H1 (cell line): ENCODE measurements around the gene APC2. TPM values are rescaled to one million over a fixed set of nuclear protein-coding genes. Genes with fewer than 3 reads are reported as not detected.

Experiments
- CTCF ChIA-PET: fragments of 300-600 bp; sonication (Branson Sonifier 250); formaldehyde crosslinking; loops from one replicate; lab custom pipeline; 2021; ENCODE audit not compliant: partially characterized antibody; lab: Charles Lee
- POLR2A ChIA-PET: fragments of 300-600 bp; sonication (Branson Sonifier 250); formaldehyde crosslinking; loops from one replicate; lab custom pipeline; 2021; ENCODE audit warnings: inconsistent platforms; ENCODE audit not compliant: partially characterized antibody; lab: Charles Lee
- DNase-seq, 2 experiments: peaks; one replicate each; pipeline versions ENCODE4 v3.0.0 to v3.0.0-alpha.2; 2010 to 2022; ENCODE audit warnings: low spot score in 2 of 2, low read depth in 1 of 2, mixed read lengths in 1 of 2
- FAIRE-seq: peaks from 2 replicates; lab custom pipeline; 2011; peaks lifted over from hg19 to GRCh38; lab: Jason Lieb, UNC
- H2AFZ ChIP-seq: 2 replicates; pipeline ENCODE4 v1.8.1; 2012; ENCODE audit warnings: low read length, inconsistent platforms
- H2AK5ac ChIP-seq: 2 replicates; pipeline ENCODE4 v1.6.1; 2013; ENCODE audit warnings: low read depth, low read length
- H2BK120ac ChIP-seq: replicated peaks from 2 replicates; pipeline ENCODE3; 2013; ENCODE audit warnings: low read depth, low read length, inconsistent platforms
- H2BK12ac ChIP-seq: 2 replicates; pipeline ENCODE4 v1.6.1; 2013; ENCODE audit warnings: low read depth, low read length
- H2BK15ac ChIP-seq: 2 replicates; pipeline ENCODE4 v1.6.1; 2013; ENCODE audit warnings: low read length
- H2BK20ac ChIP-seq: 2 replicates; pipeline ENCODE4 v1.6.1; 2013; ENCODE audit warnings: low read length
- H2BK5ac ChIP-seq: 2 replicates; pipeline ENCODE4 v1.6.1; 2013; ENCODE audit warnings: low read depth, low read length
- H3K14ac ChIP-seq: 2 replicates; pipeline ENCODE4 v1.6.1; 2013; ENCODE audit warnings: inconsistent platforms; ENCODE audit not compliant: insufficient read length
- H3K18ac ChIP-seq: 2 replicates; pipeline ENCODE4 v1.6.1; 2013; ENCODE audit warnings: low read length; ENCODE audit errors: extremely low read depth
- H3K23ac ChIP-seq: 2 replicates; pipeline ENCODE4 v1.6.1; 2013; ENCODE audit warnings: inconsistent platforms; ENCODE audit not compliant: insufficient read length
- H3K23me2 ChIP-seq: 2 replicates; pipeline ENCODE4 v1.6.1; 2013; ENCODE audit warnings: low read depth, low read length
- H3K27ac ChIP-seq: 2 replicates; pipeline ENCODE4 v1.6.1; 2011; ENCODE audit warnings: low read depth, low read length, inconsistent platforms
- H3K27me3 ChIP-seq, 4 experiments: replicated peaks in 1 of 4; 1 replicate in 1 of 4; 2 replicates in 3 of 4; pipeline versions ENCODE4 v1.6.1 to v1.8.1; 2011 to 2013; ENCODE audit warnings: low read length in 3 of 4, mild to moderate bottlenecking in 3 of 4, inconsistent platforms in 2 of 4, mixed read lengths in 2 of 4, moderate library complexity in 1 of 4; ENCODE audit not compliant: control insufficient read depth in 3 of 4, insufficient read depth in 3 of 4; ENCODE audit errors: extremely low read depth in 1 of 4
- H3K36me3 ChIP-seq, 4 experiments: 2 replicates each; pipeline versions ENCODE4 v1.6.1 to v1.8.1; 2011 to 2013; ENCODE audit warnings: mild to moderate bottlenecking in 4 of 4, low read length in 3 of 4, moderate library complexity in 2 of 4, control low read depth in 1 of 4, inconsistent platforms in 1 of 4; ENCODE audit not compliant: insufficient read depth in 4 of 4, control insufficient read depth in 2 of 4
- H3K4ac ChIP-seq: replicated peaks from 2 replicates; pipeline ENCODE3; 2013; ENCODE audit warnings: low read length, low read depth, mixed read lengths, inconsistent platforms; ENCODE audit not compliant: insufficient read length
- H3K4me1 ChIP-seq, 4 experiments: replicated peaks in 1 of 4; 1 replicate in 1 of 4; 2 replicates in 3 of 4; pipeline versions ENCODE4 v1.6.1 to v1.8.1; 2011 to 2013; ENCODE audit warnings: low read length in 3 of 4, inconsistent platforms in 2 of 4, mixed read lengths in 1 of 4; ENCODE audit not compliant: insufficient read depth in 4 of 4, control insufficient read depth in 3 of 4
- H3K4me2 ChIP-seq, 2 experiments: 2 replicates each; pipeline versions ENCODE4 v1.6.1 to v1.8.1; 2011 to 2013; ENCODE audit warnings: low read depth in 2 of 2, low read length in 2 of 2, control low read depth in 1 of 2, inconsistent platforms in 1 of 2, mild to moderate bottlenecking in 1 of 2; ENCODE audit not compliant: insufficient read depth in 1 of 2
- H3K4me3 ChIP-seq, 4 experiments: fragments of 200-600, 300-600 bp in 1 of 4; sonication (generic), shearing (Covaris generic), sonication (Bioruptor Twin) in 1 of 4; 2 replicates each; pipeline versions ENCODE4 v1.5.1 to v1.8.1; 2011 to 2016; ENCODE audit warnings: low read length in 4 of 4, low read depth in 3 of 4, control low read depth in 2 of 4, inconsistent platforms in 2 of 4, mild to moderate bottlenecking in 2 of 4, mixed read lengths in 1 of 4, moderate library complexity in 1 of 4; ENCODE audit not compliant: insufficient read depth in 2 of 4; ENCODE audit errors: extremely low read depth in 1 of 4
- H3K56ac ChIP-seq: replicated peaks from 2 replicates; pipeline ENCODE3; 2013; ENCODE audit warnings: low read depth, mild to moderate bottlenecking, mixed read lengths, low read length, inconsistent platforms; ENCODE audit not compliant: insufficient read length
- H3K79me1 ChIP-seq: 2 replicates; pipeline ENCODE4 v1.6.1; 2013; ENCODE audit warnings: low read depth, low read length, control low read depth
- H3K79me2 ChIP-seq, 2 experiments: 2 replicates each; pipeline versions ENCODE4 v1.6.1 to v1.8.1; 2012 to 2013; ENCODE audit warnings: low read length in 2 of 2, mild to moderate bottlenecking in 2 of 2, inconsistent platforms in 1 of 2; ENCODE audit not compliant: insufficient read depth in 2 of 2, control insufficient read depth in 1 of 2
- H3K9ac ChIP-seq, 4 experiments: replicated peaks in 1 of 4; 1 replicate in 1 of 4; 2 replicates in 3 of 4; pipeline versions ENCODE4 v1.6.1 to v1.8.1; 2011 to 2013; ENCODE audit warnings: low read depth in 3 of 4, low read length in 3 of 4, control low read depth in 2 of 4, mild to moderate bottlenecking in 2 of 4, moderate library complexity in 2 of 4, inconsistent platforms in 1 of 4; ENCODE audit errors: extremely low read depth in 1 of 4
- H3K9me3 ChIP-seq, 2 experiments: 2 replicates each; pipeline versions ENCODE4 v1.6.1 to v1.8.1; 2012 to 2013; ENCODE audit warnings: mild to moderate bottlenecking in 2 of 2, moderate library complexity in 2 of 2, control low read depth in 1 of 2, inconsistent platforms in 1 of 2, low read depth in 1 of 2, low read length in 1 of 2, mixed read lengths in 1 of 2; ENCODE audit not compliant: insufficient read depth in 2 of 2
- H4K20me1 ChIP-seq, 2 experiments: replicated peaks in 1 of 2; 2 replicates each; pipeline versions ENCODE3 to v1.8.1; 2011 to 2013; ENCODE audit warnings: inconsistent platforms in 2 of 2, low read length in 2 of 2, mild to moderate bottlenecking in 1 of 2; ENCODE audit not compliant: insufficient read depth in 2 of 2, control insufficient read depth in 1 of 2
- H4K5ac ChIP-seq: 2 replicates; pipeline ENCODE4 v1.6.1; 2013; ENCODE audit warnings: low read length, low read depth, mixed read lengths, inconsistent platforms; ENCODE audit not compliant: insufficient read length
- H4K8ac ChIP-seq: 2 replicates; pipeline ENCODE4 v1.8.0; 2013; ENCODE audit warnings: mild to moderate bottlenecking, moderate library complexity, low read length, inconsistent platforms; ENCODE audit not compliant: insufficient read depth; ENCODE audit errors: extremely low read depth
- H4K91ac ChIP-seq: replicated peaks from 2 replicates; pipeline ENCODE3; 2013; ENCODE audit warnings: low read length, mixed read lengths, inconsistent platforms; ENCODE audit not compliant: insufficient read length
- CREB1 ChIP-seq: IDR thresholded peaks from 2 replicates; pipeline ENCODE4 v1.6.1; 2012; ENCODE audit warnings: inconsistent platforms
- NRF1 ChIP-seq: IDR thresholded peaks from 2 replicates; pipeline ENCODE4 v1.6.1; 2011; ENCODE audit warnings: mild to moderate bottlenecking, low read depth, low read length, improper control_type of control experiment
- SP4 ChIP-seq: IDR thresholded peaks from 2 replicates; pipeline ENCODE4 v1.6.1; 2012; ENCODE audit warnings: low read length, inconsistent platforms
- TAF1 ChIP-seq: IDR thresholded peaks from 2 replicates; pipeline ENCODE4 v1.6.1; 2011; ENCODE audit warnings: mild to moderate bottlenecking, low read depth, low read length
- WGBS, 2 experiments: shearing (Covaris generic) in 1 of 2; methylation state at CpG; one replicate each; pipeline versions ENCODE4 v1.1.6 to v1.1.7; 2013 to 2015; ENCODE audit warnings: low lambda C conversion rate in 2 of 2, mixed read lengths in 2 of 2, inconsistent platforms in 1 of 2, low coverage in 1 of 2, missing lambda C conversion rate in 1 of 2; ENCODE audit not compliant: insufficient replicate concordance in 2 of 2, insufficient coverage in 1 of 2, insufficient read length in 1 of 2; ENCODE audit errors: extremely low coverage in 1 of 2, missing lambda C conversion rate in 1 of 2; 5-methylcytosine and 5-hydroxymethylcytosine counted together
- polyA plus RNA-seq, 7 experiments: library from polyadenylated mRNA; depleted of rRNA in 3 of 7; stranded (reverse) in 5 of 7; unstranded in 2 of 7; fragments of >200 nt in 5 of 7; fragments of 200-250 nt in 2 of 7; gene quantifications; 1 replicate in 5 of 7; 2 replicates in 1 of 7; 4 replicates in 1 of 7; pipeline versions ENCODE4 v1.2.1 to v1.2.3, GENCODE V29; 2011 to 2013; ENCODE audit warnings: missing spikeins in 2 of 7, mixed read lengths in 2 of 7
- total RNA-seq: library from RNA; stranded (reverse); fragmentation: NEBNext Ultra II Directional; extraction: Animal tissue kit (Norgen Biotek cat#: 25700); gene quantifications from 2 replicates; pipeline ENCODE4 v1.2.1, GENCODE V29; 2021

Gene APC2
- total and polyA plus RNA-seq, 2 of the 8 experiments (the other 6 are each of a cell fraction or from before 2014, with no cell fraction given): 1.3 to 4.1 TPM

DNA sequence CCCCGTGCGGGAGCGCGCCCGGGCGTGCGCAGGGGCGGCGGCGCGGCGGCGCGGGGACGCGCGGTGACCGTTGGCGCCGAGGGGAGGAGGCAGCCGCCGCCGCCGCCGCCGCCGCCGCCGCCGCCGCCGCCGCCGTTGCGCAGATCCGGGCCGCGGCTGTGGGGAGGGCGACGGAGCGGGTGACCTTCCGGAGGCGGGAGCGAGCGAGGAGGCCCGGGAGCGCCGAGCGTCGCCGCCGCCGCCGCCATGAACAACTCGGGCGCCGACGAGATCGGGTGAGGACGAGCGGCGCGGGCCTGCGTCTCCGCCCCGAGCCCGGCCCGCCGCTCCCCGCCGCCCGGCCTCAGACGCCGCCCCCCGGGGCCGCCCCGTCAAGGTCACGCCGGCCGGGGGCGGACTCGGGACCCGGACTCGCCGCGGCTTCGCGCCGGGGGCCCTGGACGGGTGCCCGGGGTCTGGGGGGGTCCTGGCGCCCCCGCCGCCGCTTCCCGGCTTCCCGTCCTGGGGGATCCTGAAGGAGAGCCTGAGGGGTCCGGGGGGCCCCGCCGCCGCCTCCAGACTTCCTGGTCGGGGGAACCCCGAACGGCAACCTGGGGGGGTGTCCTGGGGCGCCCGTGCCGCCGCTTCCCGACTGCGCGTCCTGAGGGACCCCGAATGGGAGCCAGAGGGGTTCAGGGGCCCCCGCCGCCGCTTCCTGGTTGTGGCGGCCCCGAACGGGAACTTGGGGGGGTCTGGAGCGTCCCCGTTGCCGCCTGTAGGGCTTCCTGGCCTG is 42.2 kb upstream of the APC2 start, which contains the start of gene DAZAP1:
Gene DAZAP1, plus strand, starts transcription at position 59 of the 772 bp plus-strand sequence. Its CDS starts 188 bp downstream, at position 247.
- Histone ChIP-seq H3K27me3 (0 out of 7 replicates have a peak, but pooled peaks cover 0 to under 1% (median 0%) of the 10 kb centered on the region in 4 experiments), H4K8ac (peak within 1 kb of the TSS; percentile 92), H3K9me3 (no peaks in the 10 kb centered on the region), H2BK15ac (no peak within 1 kb of the TSS), H3K4me1 (peaks cover 2 to 21% (median 17%) of the 10 kb centered on the region in 4 experiments; a peak in 6 of 7 replicates), H2AFZ (no peak within 1 kb of the TSS), H3K14ac (no peak within 1 kb of the TSS), H4K20me1 (peaks cover 40 to 41% of the 10 kb centered on the region in 2 experiments), H3K79me2 (peaks cover 47 to 50% of the 10 kb centered on the region in 2 experiments), H2BK12ac (no peak within 1 kb of the TSS), H3K4ac (peak within 1 kb of the TSS; percentile 92), H4K5ac (peak within 1 kb of the TSS; percentile 64), H4K91ac (peak within 1 kb of the TSS; percentile 61), H2BK5ac (peak within 1 kb of the TSS; percentile 78; the same call in 1 of the 2 replicates), H2BK20ac (no peak within 1 kb of the TSS), H3K4me3 (peak within 1 kb of the TSS; percentile 71 to 85 (median 84)), H3K79me1 (peaks cover 8% of the 10 kb centered on the region), H3K36me3 (peaks cover 0 to 3% (median 0%) of the 10 kb centered on the region in 4 experiments; a peak in 4 of 8 replicates), H2AK5ac (no peak within 1 kb of the TSS), H3K9ac (peak within 1 kb of the TSS; percentile 47 to 93 (median 74); a peak in 6 of 7 replicates), H3K4me2 (peak within 1 kb of the TSS; percentile 85 to 87), H3K56ac (peak within 1 kb of the TSS; percentile 69), H2BK120ac (no peak within 1 kb of the TSS), H3K23ac (no peak within 1 kb of the TSS), H3K23me2 (peaks cover 10% of the 10 kb centered on the region; the same call in 1 of the 2 replicates), H3K27ac (peak within 1 kb of the TSS; percentile 66), H3K18ac (peak within 1 kb of the TSS; percentile 83)
- WGBS, 2 experiments: 1% methylated on average over 26 of the region's 121 CpGs; no CpG with 5 or more reads in 1 of the 2 experiments
- DNase-seq: no peak
- TF ChIP-seq CREB1 (no peak), SP4 (0 out of 2 replicates have a peak, but pooled peaks have one; percentile 3), TAF1 (0 out of 2 replicates have a peak, but pooled peaks have one; percentile 12), NRF1 (peak; percentile 1; the same call in 1 of the 2 replicates)
- CTCF ChIA-PET: no interaction called here
- no peak for FAIRE-seq
- POLR2A ChIA-PET: interaction anchor here (1.0 to 1.2 kb wide), 2 partner anchors 10 to 139 kb away, joined by 4 to 5 read pairs; partner anchors contain the start of gene CIRBP
